K562 (cell line): ENCODE results near the gene MPRIP. TPM values are rescaled to one million over a fixed set of nuclear protein-coding genes. Genes with fewer than 3 reads are reported as not detected.

Source experiments
- BMI1 ChIP-seq: fragments of 150-350 bp; IDR thresholded peaks from 2 replicates; pipeline ENCODE4 v1.6.1; 2014; ENCODE audit warnings: low read length
- BRD9 ChIP-seq: fragments of 450-650 bp; IDR thresholded peaks from 2 replicates; pipeline ENCODE4 v1.6.1; 2018; ENCODE audit warnings: low read depth; ENCODE audit not compliant: partially characterized antibody
- IRF1 ChIP-seq: sonication (generic); formaldehyde crosslinking; IDR thresholded peaks from 2 replicates; pipeline ENCODE4 v1.8.0; 2022; ENCODE audit warnings: missing genetic modification reagents, mild to moderate bottlenecking, borderline replicate concordance
- KDM4B ChIP-seq, 2 experiments: fragments of 450-650 bp in 1 of 2; sonication (generic) in 1 of 2; IDR thresholded peaks; 2 replicates each; pipeline ENCODE4 v1.6.1; 2016 to 2017; ENCODE audit warnings: borderline replicate concordance in 2 of 2, antibody characterized with exemption in 1 of 2, low read depth in 1 of 2, mild to moderate bottlenecking in 1 of 2
- KLF16 ChIP-seq: IDR thresholded peaks from 2 replicates; pipeline ENCODE4 v1.6.1; 2016; ENCODE audit warnings: antibody characterized with exemption
- LEF1 ChIP-seq: fragments of 450-650 bp; IDR thresholded peaks from 2 replicates; pipeline ENCODE4 v1.6.1; 2016; ENCODE audit warnings: mild to moderate bottlenecking
- MECOM ChIP-seq: fragments of 250-450 bp; sonication (Bioruptor Pico); IDR thresholded peaks from 2 replicates; pipeline ENCODE4 v1.8.0; 2022; ENCODE audit warnings: inconsistent platforms
- MTA1 ChIP-seq: fragments of 450-650 bp; IDR thresholded peaks from 2 replicates; pipeline ENCODE4 v1.6.1; 2017; ENCODE audit warnings: borderline replicate concordance
- NFATC3 ChIP-seq: fragments of 450-650 bp; IDR thresholded peaks from 2 replicates; pipeline ENCODE4 v1.6.1; 2017; ENCODE audit warnings: mild to moderate bottlenecking
- NR0B1 ChIP-seq: fragments of 450-650 bp; IDR thresholded peaks from one replicate; pipeline ENCODE4 v1.6.1; 2018; ENCODE audit warnings: mild to moderate bottlenecking, moderate library complexity; ENCODE audit not compliant: partially characterized antibody
- RREB1 ChIP-seq: fragments of 250-450 bp; sonication (Bioruptor Pico); IDR thresholded peaks from 2 replicates; pipeline ENCODE4 v1.4.0; 2020
- TEAD4 ChIP-seq, 2 experiments: sonication (generic) in 1 of 2; formaldehyde crosslinking in 1 of 2; IDR thresholded peaks; 2 replicates each; pipeline versions ENCODE4 v1.6.1 to v1.8.0; 2012 to 2022; ENCODE audit warnings: borderline replicate concordance in 1 of 2, inconsistent platforms in 1 of 2, low read length in 1 of 2, mild to moderate bottlenecking in 1 of 2, missing genetic modification reagents in 1 of 2
- TFAM ChIP-seq: fragments of 250-450 bp; sonication (Bioruptor Pico); conservative IDR thresholded peaks from 2 replicates; pipeline ENCODE4 v1.5.0; 2021; ENCODE audit warnings: mild to moderate bottlenecking, moderate library complexity
- ZBTB34 ChIP-seq: fragments of 250-450 bp; sonication (Bioruptor Pico); IDR thresholded peaks from 2 replicates; pipeline ENCODE4 v1.8.0; 2021; ENCODE audit warnings: mild to moderate bottlenecking, moderate library complexity
- ZNF280B ChIP-seq: fragments of 250-450 bp; sonication (Bioruptor Pico); IDR thresholded peaks from 2 replicates; pipeline ENCODE4 v1.5.1; 2021; ENCODE audit warnings: mild to moderate bottlenecking
- polyA plus RNA-seq, 8 experiments: library from polyadenylated mRNA; depleted of rRNA in 4 of 8; stranded (reverse) in 5 of 8; unstranded in 3 of 8; fragments of >200 nt; fragmentation: Nextera tagmentation in 2 of 8; fragmentation: Illumina TruSeq in 1 of 8; extraction: Ambion mirVana in 2 of 8; extraction: Trizol in 1 of 8; gene quantifications; 2 replicates each; pipeline versions ENCODE4 v1.2.1 to v1.2.3, GENCODE V29; 2011 to 2014; ENCODE audit warnings: inconsistent platforms in 1 of 8, missing spikeins in 1 of 8
- total RNA-seq, 7 experiments: library from RNA; depleted of rRNA in 6 of 7; stranded (reverse); fragments of >200 nt in 6 of 7; fragmentation: Illumina TruSeq in 2 of 7; extraction: Trizol in 2 of 7; gene quantifications; 2 replicates each; pipeline versions ENCODE4 v1.2.1 to v1.2.3, GENCODE V29; 2011 to 2021; ENCODE audit warnings: low replicate concordance in 1 of 7

The MPRIP gene
- total and polyA plus RNA-seq, 9 of the 15 experiments (the other 6 are each of a cell fraction or from before 2014, with no cell fraction given) = 10.0 to 72.6 (median 30.1) TPM

GRCh38 chr17:17041571-17042383 lies 480 bp upstream of the MPRIP start (continued):
- TF ChIP-seq TEAD4 (IDR thresholded peaks at IDR 0.05; ENCODE audit: low read length) (no peak), TEAD4 (CRISPR knock-in tag; IDR thresholded peaks at IDR 0.05; ENCODE audit: borderline replicate concordance) (no peak), BRD9 (no peak), KLF16 (no peak), MECOM (CRISPR knock-in tag) (no peak), KDM4B (IDR thresholded peaks at IDR 0.05; ENCODE audit: borderline replicate concordance in 2 of 2, low read depth in 1 of 2) (no peak), NR0B1 (no peak), IRF1 (CRISPR knock-in tag) (no peak), TFAM (CRISPR knock-in tag) (no peak), LEF1 (no peak), RREB1 (CRISPR knock-in tag) (no peak), BMI1 (no peak), NFATC3 (no peak), ZNF280B (CRISPR knock-in tag) (no peak), ZBTB34 (no peak), MTA1 (no peak)
